ENCODE results near the gene MYH14. TPM values are rescaled to one million over a fixed set of nuclear protein-coding genes. Genes with fewer than 3 reads are reported as not detected.
A peak's percentile ranks its signal among the peaks of the same experiment; 100 is the strongest.

Gene MYH14
- 87.8 and 96.0 TPM in 2 replicates for total RNA-seq

- Histone ChIP-seq H3K4me3 (ENCODE audit: low read depth, low read length) (peak within 1 kb of the TSS; percentile 24), H3K27me3 (ENCODE audit: control insufficient read depth, insufficient read depth, low read length) (peaks cover 36% of the 10 kb centered on the region), H3K36me3 (ENCODE audit: control insufficient read depth, insufficient read depth, low read length) (no peaks in the 10 kb centered on the region)
- no peak for DNase-seq (ENCODE audit: low read depth)
- no peak for TF ChIP-seq CTCF (IDR thresholded peaks at IDR 0.05; ENCODE audit: insufficient read depth, low read length, poor library complexity, severe bottlenecking)
Measured at GRCh38 chr19:50203281-50204080, at the start of gene MYH14. Gene MYH14, plus strand, starts transcription at chr19:50203622. Its CDS starts 6,744 bp downstream, at chr19:50210366.

- Histone ChIP-seq H3K36me3 (ENCODE audit: control insufficient read depth, insufficient read depth, low read length) (no peaks in the 10 kb centered on the region), H3K4me3 (ENCODE audit: low read depth, low read length) (no peak overlapping the region), H3K27me3 (ENCODE audit: control insufficient read depth, insufficient read depth, low read length) (no peaks in the 10 kb centered on the region)
- TF ChIP-seq CTCF (IDR thresholded peaks at IDR 0.05; ENCODE audit: insufficient read depth, low read length, poor library complexity, severe bottlenecking) = no peak
- DNase-seq (ENCODE audit: low read depth) = no peak
Measured at GRCh38 chr19:50154529-50154928, 48.9 kb upstream of the MYH14 start.

- Histone ChIP-seq H3K27me3 (ENCODE audit: control insufficient read depth, insufficient read depth, low read length) (no peaks in the 10 kb centered on the region), H3K36me3 (ENCODE audit: control insufficient read depth, insufficient read depth, low read length) (no peaks in the 10 kb centered on the region), H3K4me3 (ENCODE audit: low read depth, low read length) (no peak overlapping the region)
- no peak for TF ChIP-seq CTCF (IDR thresholded peaks at IDR 0.05; ENCODE audit: insufficient read depth, low read length, poor library complexity, severe bottlenecking)
- no peak for DNase-seq (ENCODE audit: low read depth)
Measured at GRCh38 chr19:50155520-50156109, 47.8 kb upstream of the MYH14 start.

GRCh38 chr19:50158577-50158976 is 44.8 kb upstream of the MYH14 start:
- H3K27me3 ChIP-seq (ENCODE audit: control insufficient read depth, insufficient read depth, low read length) = no peaks in the 10 kb centered on the region
- no peak for DNase-seq (ENCODE audit: low read depth)
- no peak for TF ChIP-seq CTCF (IDR thresholded peaks at IDR 0.05; ENCODE audit: insufficient read depth, low read length, poor library complexity, severe bottlenecking)
- H3K4me3 ChIP-seq (ENCODE audit: low read depth, low read length) = no peak overlapping the region
- no peaks in the 10 kb centered on the region for H3K36me3 ChIP-seq (ENCODE audit: control insufficient read depth, insufficient read depth, low read length)

- DNase-seq (ENCODE audit: low read depth) = no peak
- TF ChIP-seq CTCF (IDR thresholded peaks at IDR 0.05; ENCODE audit: insufficient read depth, low read length, poor library complexity, severe bottlenecking) = no peak
- Histone ChIP-seq H3K4me3 (ENCODE audit: low read depth, low read length) (no peak overlapping the region), H3K36me3 (ENCODE audit: control insufficient read depth, insufficient read depth, low read length) (no peaks in the 10 kb centered on the region), H3K27me3 (ENCODE audit: control insufficient read depth, insufficient read depth, low read length) (no peaks in the 10 kb centered on the region)
Measured at GRCh38 chr19:50159078-50159477, 44.3 kb upstream of the MYH14 start.

Data from kidney epithelial cell (primary cell).